GM13977 (cell line): ENCODE results near the gene FIGLA.

Experiments used
- DNase-seq: peaks from one replicate; pipeline ENCODE4 v3.0.0; 2012; ENCODE audit warnings: low spot score
- CTCF ChIP-seq: IDR thresholded peaks from 2 replicates; pipeline ENCODE4 v1.5.1; 2012; ENCODE audit warnings: mild to moderate bottlenecking, control low read depth; ENCODE audit not compliant: insufficient read depth; ENCODE audit errors: extremely low read depth, missing control alignments
- in situ Hi-C: fragments of 300-500 bp; cut with MboI; formaldehyde crosslinking; loops from one replicate; pipeline ENCODE4 v1.12.0; 2022; ENCODE audit warnings: low sequenced_read_pairs, low pct_unique_long_range_greater_than_20kb, mixed read lengths, inconsistent platforms; ENCODE audit not compliant: unreplicated experiment

FIGLA gene

GRCh38 chr2:70750320-70750719, 40.1 kb downstream of the FIGLA start:
- no peak for TF ChIP-seq CTCF
- DNase-seq: no peak
- in situ Hi-C loops: no loop called here

GRCh38 chr2:70748002-70748784, 42.2 kb downstream of the FIGLA start:
- no peak for TF ChIP-seq CTCF
- in situ Hi-C loops: no loop called here
- DNase-seq: no peak

- TF ChIP-seq CTCF: no peak
- in situ Hi-C loops: no loop called here
These were observed 43.2 kb downstream of the FIGLA start for GRCh38 chr2:70747284-70747683.

GRCh38 chr2:70746094-70746974, 44.1 kb downstream of the FIGLA start:
- no peak for TF ChIP-seq CTCF
- no peak for DNase-seq
- in situ Hi-C loops: no loop called here

More at GRCh38 chr2:70747284-70747683, 43.2 kb downstream of the FIGLA start:
- no peak for DNase-seq

- in situ Hi-C loops: no loop called here
- no peak for DNase-seq
These were observed 45.1 kb downstream of the FIGLA start for GRCh38 chr2:70745276-70745825.

More at GRCh38 chr2:70745276-70745825, 45.1 kb downstream of the FIGLA start:
- TF ChIP-seq CTCF: no peak
